ENCODE measurements around the gene TRAF3. TPM values are rescaled to one million over a fixed set of nuclear protein-coding genes. Genes with fewer than 3 reads are reported as not detected.
"Not testable (repeated sequence)": the region's sequence is repeated elsewhere in the genome, so short reads cannot be mapped to it uniquely, and the experiment has no call there.

TRAF3 gene
- total RNA-seq, 2 experiments from 2014 or later = 74.4 to 76.8 TPM

GRCh38 chr14:102924632-102925588, 147.7 kb downstream of the TRAF3 start:
- CTCF ChIA-PET = interaction anchor here (1.1 kb wide), 1 partner anchor 230 kb away, joined by 5 read pairs; no protein-coding TSS in a partner anchor
- Mint-ChIP-seq H3K27ac (no peak overlapping the region), H3K4me1 (ENCODE audit: low read depth) (peaks cover 11% of the 10 kb centered on the region), H3K4me3 (no peak overlapping the region), H3K9me3 (no peaks in the 10 kb centered on the region), H3K27me3 (ENCODE audit: low read depth) (peaks cover 28% of the 10 kb centered on the region), H3K36me3 (ENCODE audit: low read depth) (no peaks in the 10 kb centered on the region)
- DNase-seq = no peak
- intact Hi-C loops (cut with micrococcal nuclease) = no loop called here

- CTCF ChIA-PET = no interaction called here
- Mint-ChIP-seq H3K27me3 (ENCODE audit: low read depth) (peaks cover 29% of the 10 kb centered on the region), H3K4me1 (ENCODE audit: low read depth) (peaks cover 11% of the 10 kb centered on the region), H3K9me3 (no peaks in the 10 kb centered on the region), H3K36me3 (ENCODE audit: low read depth) (no peaks in the 10 kb centered on the region), H3K27ac (no peak overlapping the region), H3K4me3 (no peak overlapping the region)
- no peak for DNase-seq
- intact Hi-C loops (cut with micrococcal nuclease) = no loop called here
Measured at GRCh38 chr14:102925646-102926045, 148.4 kb downstream of the TRAF3 start.

- intact Hi-C loops (cut with micrococcal nuclease) = no loop called here
- Mint-ChIP-seq H3K27me3 (ENCODE audit: low read depth) (peaks cover 33% of the 10 kb centered on the region), H3K4me1 (ENCODE audit: low read depth) (peaks cover 11% of the 10 kb centered on the region), H3K9me3 (no peaks in the 10 kb centered on the region), H3K27ac (no peak overlapping the region), H3K4me3 (no peak overlapping the region), H3K36me3 (ENCODE audit: low read depth) (no peaks in the 10 kb centered on the region)
- DNase-seq = no peak
- CTCF ChIA-PET = interaction anchor here (0.6 kb wide), 1 partner anchor 534 kb away, joined by 5 read pairs; no protein-coding TSS in a partner anchor
Measured at GRCh38 chr14:102926104-102926503, 148.9 kb downstream of the TRAF3 start.

GRCh38 chr14:102926840-102927239, 149.6 kb downstream of the TRAF3 start:
- CTCF ChIA-PET; H3K27ac Mint-ChIP-seq; H3K36me3 Mint-ChIP-seq (ENCODE audit: low read depth); DNase-seq; intact Hi-C loops (cut with micrococcal nuclease); H3K4me3 Mint-ChIP-seq; H3K9me3 Mint-ChIP-seq: not testable (repeated sequence)
- peaks cover 11% of the 10 kb centered on the region for H3K4me1 Mint-ChIP-seq (ENCODE audit: low read depth)
- H3K27me3 Mint-ChIP-seq (ENCODE audit: low read depth) = peaks cover 33% of the 10 kb centered on the region

- CTCF ChIA-PET = no interaction called here
- intact Hi-C loops (cut with micrococcal nuclease) = no loop called here
- Mint-ChIP-seq H3K4me3 (no peak overlapping the region), H3K9me3 (no peaks in the 10 kb centered on the region), H3K27ac (no peak overlapping the region), H3K4me1 (ENCODE audit: low read depth) (peaks cover 11% of the 10 kb centered on the region), H3K27me3 (ENCODE audit: low read depth) (peaks cover 33% of the 10 kb centered on the region), H3K36me3 (ENCODE audit: low read depth) (no peaks in the 10 kb centered on the region)
- no peak for DNase-seq
Measured at GRCh38 chr14:102927346-102927877, 150.2 kb downstream of the TRAF3 start.

- intact Hi-C loops (cut with micrococcal nuclease) = no loop called here
- no peak for DNase-seq
- no peaks in the 10 kb centered on the region for H3K36me3 Mint-ChIP-seq (ENCODE audit: low read depth)
- H3K4me3 Mint-ChIP-seq = peak overlapping the region; percentile 12
- H3K27me3 Mint-ChIP-seq (ENCODE audit: low read depth) = peaks cover 33% of the 10 kb centered on the region
- H3K4me1 Mint-ChIP-seq (ENCODE audit: low read depth) = peaks cover 11% of the 10 kb centered on the region
- CTCF ChIA-PET = interaction anchor here (0.6 kb wide), 1 partner anchor 62 kb away, joined by 5 read pairs; no protein-coding TSS in a partner anchor
- no peak overlapping the region for H3K27ac Mint-ChIP-seq
- no peaks in the 10 kb centered on the region for H3K9me3 Mint-ChIP-seq
Measured at GRCh38 chr14:102927878-102928411, 150.7 kb downstream of the TRAF3 start.

- CTCF ChIA-PET = interaction anchor here (0.6 kb wide), 1 partner anchor 61 kb away, joined by 5 read pairs; no protein-coding TSS in a partner anchor
Measured at GRCh38 chr14:102928412-102929240, 151.4 kb downstream of the TRAF3 start.

GRCh38 chr14:102929241-102930137, 152.2 kb downstream of the TRAF3 start:
- DNase-seq = no peak
- intact Hi-C loops (cut with micrococcal nuclease) = no loop called here
- peaks cover 28% of the 10 kb centered on the region for H3K27me3 Mint-ChIP-seq (ENCODE audit: low read depth)
- H3K4me3 Mint-ChIP-seq = no peak overlapping the region
- H3K9me3 Mint-ChIP-seq = no peaks in the 10 kb centered on the region
- CTCF ChIA-PET = no interaction called here
- no peaks in the 10 kb centered on the region for H3K36me3 Mint-ChIP-seq (ENCODE audit: low read depth)
- H3K4me1 Mint-ChIP-seq (ENCODE audit: low read depth) = peaks cover 6% of the 10 kb centered on the region
- no peak overlapping the region for H3K27ac Mint-ChIP-seq

More at GRCh38 chr14:102928412-102929240, 151.4 kb downstream of the TRAF3 start:
- peak overlapping the region; percentile 58 for H3K4me3 Mint-ChIP-seq
- H3K27ac Mint-ChIP-seq = no peak overlapping the region
- intact Hi-C loops (cut with micrococcal nuclease) = no loop called here
- H3K9me3 Mint-ChIP-seq = no peaks in the 10 kb centered on the region
- H3K4me1 Mint-ChIP-seq (ENCODE audit: low read depth) = peaks cover 9% of the 10 kb centered on the region
- peak; percentile 63 for DNase-seq
- no peaks in the 10 kb centered on the region for H3K36me3 Mint-ChIP-seq (ENCODE audit: low read depth)
- H3K27me3 Mint-ChIP-seq (ENCODE audit: low read depth) = peaks cover 31% of the 10 kb centered on the region

- intact Hi-C loops (cut with micrococcal nuclease) = no loop called here
- Mint-ChIP-seq H3K36me3 (ENCODE audit: low read depth) (no peaks in the 10 kb centered on the region), H3K27me3 (ENCODE audit: low read depth) (peaks cover 26% of the 10 kb centered on the region)
Measured at GRCh38 chr14:102930138-102930752, 153.0 kb downstream of the TRAF3 start.

GRCh38 chr14:102930753-102931579, 153.7 kb downstream of the TRAF3 start:
- no peak overlapping the region for H3K27ac Mint-ChIP-seq
- H3K36me3 Mint-ChIP-seq (ENCODE audit: low read depth) = no peaks in the 10 kb centered on the region
- peaks cover 6% of the 10 kb centered on the region for H3K4me1 Mint-ChIP-seq (ENCODE audit: low read depth)
- no peak for DNase-seq
- H3K4me3 Mint-ChIP-seq = no peak overlapping the region
- H3K27me3 Mint-ChIP-seq (ENCODE audit: low read depth) = peaks cover 24% of the 10 kb centered on the region
- no peaks in the 10 kb centered on the region for H3K9me3 Mint-ChIP-seq
- CTCF ChIA-PET = no interaction called here
- intact Hi-C loops (cut with micrococcal nuclease) = no loop called here

More at GRCh38 chr14:102930138-102930752, 153.0 kb downstream of the TRAF3 start:
- H3K9me3 Mint-ChIP-seq = no peaks in the 10 kb centered on the region
- CTCF ChIA-PET = no interaction called here
- DNase-seq = no peak
- H3K4me1 Mint-ChIP-seq (ENCODE audit: low read depth) = peaks cover 6% of the 10 kb centered on the region
- no peak overlapping the region for H3K4me3 Mint-ChIP-seq
- H3K27ac Mint-ChIP-seq = no peak overlapping the region

Measured in activated naive CD4-positive, alpha-beta T cell treated with anti-CD3 and anti-CD28 coated beads for 36 hours (primary cell).